Natural killer cell (primary cell): Measurements from ENCODE around the gene PEX14. TPM values are rescaled to one million over a fixed set of nuclear protein-coding genes. Genes with fewer than 3 reads are reported as not detected.

Experiments used
- ATAC-seq, 3 donors: fragments of 150-1000 bp in 2 of 3; fragments of 200-7000 bp in 1 of 3; cut with Tn5 transposase; 1 replicate in 1 of 3; 2 replicates in 2 of 3; pipeline ENCODE4 v1.10.0; 2021; ENCODE audit warnings: mild to moderate bottlenecking in 2 of 3, moderate library complexity in 2 of 3
- DNase-seq, 2 donors: peaks; one replicate each; pipeline versions ENCODE4 v3.0.0 to v3.0.0-alpha.2; 2013 to 2021; ENCODE audit warnings: mixed read lengths in 1 of 2
- H3K27ac ChIP-seq: one replicate; pipeline ENCODE4 v1.5.1; 2013; ENCODE audit warnings: mild to moderate bottlenecking, low read length
- H3K27me3 ChIP-seq: one replicate; pipeline ENCODE4 v1.6.1; 2013; ENCODE audit warnings: low read length; ENCODE audit not compliant: control insufficient read depth, insufficient read depth
- H3K36me3 ChIP-seq: one replicate; pipeline ENCODE4 v1.6.1; 2013; ENCODE audit warnings: low read length; ENCODE audit not compliant: control insufficient read depth, insufficient read depth
- H3K4me1 ChIP-seq: one replicate; pipeline ENCODE4 v1.6.1; 2013; ENCODE audit warnings: low read length; ENCODE audit not compliant: control insufficient read depth, insufficient read depth
- H3K4me3 ChIP-seq: one replicate; pipeline ENCODE4 v1.5.1; 2013; ENCODE audit warnings: low read length
- H3K9me3 ChIP-seq: one replicate; pipeline ENCODE4 v1.6.1; 2013; ENCODE audit warnings: low read length; ENCODE audit not compliant: control insufficient read depth, insufficient read depth
- H3K27ac Mint-ChIP-seq, 2 donors: one replicate each; pipeline ENCODE4 v1.8.0; 2022; ENCODE audit warnings: mild to moderate bottlenecking in 2 of 2, mixed read lengths in 2 of 2, moderate library complexity in 1 of 2
- H3K27me3 Mint-ChIP-seq, 2 donors: one replicate each; pipeline ENCODE4 v1.8.0; 2022; ENCODE audit warnings: low read depth in 2 of 2, mixed read lengths in 2 of 2
- H3K36me3 Mint-ChIP-seq: one replicate; pipeline ENCODE4 v1.8.0; 2022; ENCODE audit warnings: mixed read lengths
- H3K4me1 Mint-ChIP-seq, 2 donors: one replicate each; pipeline ENCODE4 v1.8.0; 2022; ENCODE audit warnings: mixed read lengths in 2 of 2
- H3K4me3 Mint-ChIP-seq: one replicate; pipeline ENCODE4 v1.8.0; 2022; ENCODE audit warnings: mild to moderate bottlenecking, moderate library complexity, mixed read lengths
- H3K9me3 Mint-ChIP-seq, 2 donors: one replicate each; pipeline ENCODE4 v1.8.0; 2022; ENCODE audit warnings: mixed read lengths in 2 of 2
- WGBS: methylation state at CpG from one replicate; pipeline ENCODE4 v1.1.7; 2013; ENCODE audit warnings: missing lambda C conversion rate; ENCODE audit not compliant: insufficient coverage; 5-methylcytosine and 5-hydroxymethylcytosine counted together
- intact Hi-C: fragments of 100-400 bp; cut with micrococcal nuclease; formaldehyde crosslinking; loops from one replicate; pipeline ENCODE4 v1.14.2; 2022
- total RNA-seq, 4 donors: library from RNA; stranded (reverse); fragments of 120-200 nt in 1 of 4; gene quantifications; one replicate each; pipeline versions ENCODE4 v1.2.3 to v1.2.4, GENCODE V29; 2013 to 2022
- TF ChIP-seq, protein P1 (sequence below): fragments of 200-600 bp; IDR thresholded peaks from one replicate; pipeline ENCODE4 v1.8.0; 2022; ENCODE audit warnings: antibody characterized with exemption

PEX14 gene
- total RNA-seq, 3 donors from 2014 or later (not counting 1 experiment from before 2014, with no cell fraction given) = 21.4 to 27.3 (median 24.1) TPM

GRCh38 chr1:10597492-10598388, 123.0 kb downstream of the PEX14 start:
- intact Hi-C loops = no loop called here
- no peaks in the 10 kb centered on the region for H3K27me3 Mint-ChIP-seq
- Histone ChIP-seq H3K36me3 (peaks cover 4% of the 10 kb centered on the region), H3K27ac (no peak overlapping the region), H3K9me3 (no peaks in the 10 kb centered on the region), H3K27me3 (no peaks in the 10 kb centered on the region), H3K4me1 (no peaks in the 10 kb centered on the region), H3K4me3 (no peak overlapping the region)
- no peaks in the 10 kb centered on the region for H3K36me3 Mint-ChIP-seq
- H3K4me1 Mint-ChIP-seq = peaks cover 5 to 12% of the 10 kb centered on the region in 2 donors
- no peak overlapping the region for H3K27ac Mint-ChIP-seq
- WGBS = 95% methylated on average over 13 of the region's 13 CpGs
- no peaks in the 10 kb centered on the region for H3K9me3 Mint-ChIP-seq
- TF ChIP-seq, protein P1, sequence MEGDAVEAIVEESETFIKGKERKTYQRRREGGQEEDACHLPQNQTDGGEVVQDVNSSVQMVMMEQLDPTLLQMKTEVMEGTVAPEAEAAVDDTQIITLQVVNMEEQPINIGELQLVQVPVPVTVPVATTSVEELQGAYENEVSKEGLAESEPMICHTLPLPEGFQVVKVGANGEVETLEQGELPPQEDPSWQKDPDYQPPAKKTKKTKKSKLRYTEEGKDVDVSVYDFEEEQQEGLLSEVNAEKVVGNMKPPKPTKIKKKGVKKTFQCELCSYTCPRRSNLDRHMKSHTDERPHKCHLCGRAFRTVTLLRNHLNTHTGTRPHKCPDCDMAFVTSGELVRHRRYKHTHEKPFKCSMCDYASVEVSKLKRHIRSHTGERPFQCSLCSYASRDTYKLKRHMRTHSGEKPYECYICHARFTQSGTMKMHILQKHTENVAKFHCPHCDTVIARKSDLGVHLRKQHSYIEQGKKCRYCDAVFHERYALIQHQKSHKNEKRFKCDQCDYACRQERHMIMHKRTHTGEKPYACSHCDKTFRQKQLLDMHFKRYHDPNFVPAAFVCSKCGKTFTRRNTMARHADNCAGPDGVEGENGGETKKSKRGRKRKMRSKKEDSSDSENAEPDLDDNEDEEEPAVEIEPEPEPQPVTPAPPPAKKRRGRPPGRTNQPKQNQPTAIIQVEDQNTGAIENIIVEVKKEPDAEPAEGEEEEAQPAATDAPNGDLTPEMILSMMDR = no peak
- H3K4me3 Mint-ChIP-seq = no peak overlapping the region
- no peak for DNase-seq
- ATAC-seq = no peak

- no peak for ATAC-seq
- 89% methylated on average over 6 of the region's 6 CpGs for WGBS
- DNase-seq = no peak
- H3K27ac ChIP-seq = no peak overlapping the region
- Mint-ChIP-seq H3K27ac (no peak overlapping the region), H3K4me1 (peaks cover 5 to 12% of the 10 kb centered on the region in 2 donors), H3K9me3 (no peaks in the 10 kb centered on the region), H3K36me3 (no peaks in the 10 kb centered on the region), H3K4me3 (no peak overlapping the region), H3K27me3 (no peaks in the 10 kb centered on the region)
- H3K36me3 ChIP-seq = peaks cover 4% of the 10 kb centered on the region
- TF ChIP-seq, protein P1 = no peak
- H3K9me3 ChIP-seq = no peaks in the 10 kb centered on the region
- no peak overlapping the region for H3K4me3 ChIP-seq
- H3K27me3 ChIP-seq = no peaks in the 10 kb centered on the region
- H3K4me1 ChIP-seq = no peaks in the 10 kb centered on the region
- intact Hi-C loops = no loop called here
These were observed 123.6 kb downstream of the PEX14 start for GRCh38 chr1:10598389-10598702.

DNA sequence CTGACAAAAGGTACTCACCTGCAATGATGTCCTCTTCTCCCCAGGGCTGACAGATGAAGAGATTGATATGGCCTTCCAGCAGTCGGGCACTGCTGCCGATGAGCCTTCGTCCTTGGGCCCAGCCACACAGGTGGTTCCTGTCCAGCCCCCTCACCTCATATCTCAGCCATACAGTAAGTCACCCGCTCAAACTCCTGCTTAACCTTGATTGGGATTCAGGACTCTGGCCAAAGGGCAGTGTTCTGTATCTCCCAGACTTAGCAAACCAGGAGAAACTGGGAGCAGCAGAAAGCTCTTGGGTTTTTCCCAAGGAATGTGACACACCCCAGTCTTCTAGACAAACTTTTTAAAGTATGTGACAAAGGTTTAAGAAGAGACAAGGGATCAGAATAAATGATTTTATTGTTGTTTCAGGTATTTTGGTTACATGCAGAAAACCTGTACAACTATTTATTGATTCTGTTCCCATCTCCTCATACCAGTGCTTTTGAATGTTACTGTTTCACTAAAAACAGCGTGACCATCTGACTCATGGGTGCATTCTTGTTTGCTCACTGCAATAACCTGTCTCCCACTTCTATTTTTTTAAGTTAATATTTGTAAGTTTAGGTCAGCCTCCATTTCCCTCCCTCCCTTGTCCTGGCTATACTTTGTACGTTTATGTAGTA, 124.6 kb downstream of the PEX14 start:
- Mint-ChIP-seq H3K36me3 (no peaks in the 10 kb centered on the region), H3K4me1 (peaks cover 4 to 10% of the 10 kb centered on the region in 2 donors), H3K9me3 (no peaks in the 10 kb centered on the region), H3K27me3 (no peaks in the 10 kb centered on the region), H3K4me3 (no peak overlapping the region), H3K27ac (no peak overlapping the region)
- TF ChIP-seq, protein P1 = no peak
- WGBS = 96% methylated on average over 5 of the region's 6 CpGs
- intact Hi-C loops = no loop called here
- Histone ChIP-seq H3K27ac (no peak overlapping the region), H3K36me3 (peaks cover 4% of the 10 kb centered on the region), H3K4me3 (no peak overlapping the region), H3K9me3 (no peaks in the 10 kb centered on the region), H3K4me1 (no peaks in the 10 kb centered on the region), H3K27me3 (no peaks in the 10 kb centered on the region)
- ATAC-seq (no peak), DNase-seq (no peak)
